A549 (cell line): ENCODE measurements around the gene PLEKHG4B. TPM values are rescaled to one million over a fixed set of nuclear protein-coding genes. Genes with fewer than 3 reads are reported as not detected.

ENCODE experiments used
- ATAC-seq, 2 experiments: fragments of 200-7000 bp in 1 of 2; fragments of >200 bp in 1 of 2; cut with Nextera tagmentation in 1 of 2; cut with Tn5 transposase in 1 of 2; 3 replicates each; pipeline versions ENCODE4 v1.8.0 to v1.9.1; 2018 to 2020; ENCODE audit warnings: mild to moderate bottlenecking in 1 of 2, moderate library complexity in 1 of 2
- CTCF ChIA-PET: fragments of 300-600 bp; sonication (Branson Sonifier 250); formaldehyde crosslinking; extraction: SDS; loops from one replicate; lab custom pipeline; 2021; ENCODE audit warnings: antibody characterized with exemption, inconsistent platforms; lab: Yijun Ruan, JAX
- POLR2A ChIA-PET: fragments of 350-600 bp; formaldehyde crosslinking; extraction: SDS; loops from one replicate; lab custom pipeline; 2021; ENCODE audit warnings: antibody characterized with exemption, inconsistent platforms; lab: Yijun Ruan, JAX
- DNase-seq, 2 experiments: peaks; one replicate each; pipeline versions ENCODE4 v3.0.0 to v3.0.0-alpha.2; 2011 to 2016; ENCODE audit warnings: low read depth in 1 of 2, low spot score in 1 of 2
- FAIRE-seq: peaks from 2 replicates; lab custom pipeline; 2011; peaks lifted over from hg19 to GRCh38; lab: Jason Lieb, UNC
- H3K27ac ChIP-seq, 2 experiments: fragments of >200 bp; sonication (Bioruptor Twin); formaldehyde crosslinking; 3 replicates each; pipeline ENCODE4 v1.5.1; 2016 to 2017
- H3K4me1 ChIP-seq: fragments of >200 bp; sonication (Bioruptor Twin); formaldehyde crosslinking; 3 replicates; pipeline ENCODE4 v1.6.1; 2016
- H3K4me2 ChIP-seq: fragments of >200 bp; sonication (Bioruptor Twin); formaldehyde crosslinking; 3 replicates; pipeline ENCODE4 v1.6.1; 2016
- H3K4me3 ChIP-seq: fragments of >200 bp; sonication (Bioruptor Twin); formaldehyde crosslinking; 3 replicates; pipeline ENCODE4 v1.5.1; 2016
- H3K9me3 ChIP-seq: fragments of >200 bp; sonication (Bioruptor Twin); formaldehyde crosslinking; 3 replicates; pipeline ENCODE4 v1.6.1; 2016
- ATOH8 ChIP-seq: fragments of 250-450 bp; sonication (Bioruptor Pico); IDR thresholded peaks from 2 replicates; pipeline ENCODE4 v1.5.0; 2020; ENCODE audit warnings: low read depth, mild to moderate bottlenecking, moderate library complexity
- BHLHE40 ChIP-seq: IDR thresholded peaks from 2 replicates; pipeline ENCODE4 v1.6.1; 2012; ENCODE audit warnings: low read depth, low read length, inconsistent platforms
- CHD2 ChIP-seq: fragments of 150-350 bp; IDR thresholded peaks from 2 replicates; pipeline ENCODE4 v1.6.1; 2014; ENCODE audit warnings: low read length; ENCODE audit not compliant: partially characterized antibody
- EP300 ChIP-seq, 2 experiments: fragments of >200 bp; sonication (Bioruptor Twin); formaldehyde crosslinking; IDR thresholded peaks; 2 replicates in 1 of 2; 3 replicates in 1 of 2; pipeline ENCODE4 v1.6.1; 2016 to 2017
- FOSB ChIP-seq: fragments of 250-450 bp; sonication (Bioruptor Pico); IDR thresholded peaks from 2 replicates; pipeline ENCODE4 v1.5.0; 2020; ENCODE audit warnings: mild to moderate bottlenecking, moderate library complexity
- FOSL2 ChIP-seq, 2 experiments: fragments of 450-650 bp in 1 of 2; fragments of >200 bp in 1 of 2; sonication (Bioruptor Twin) in 1 of 2; formaldehyde crosslinking; IDR thresholded peaks; 2 replicates each; pipeline versions ENCODE4 v1.5.0 to v1.6.1; 2016 to 2020; ENCODE audit warnings: mild to moderate bottlenecking in 1 of 2, moderate library complexity in 1 of 2
- FOXS1 ChIP-seq: fragments of 250-450 bp; sonication (Bioruptor Pico); IDR thresholded peaks from 2 replicates; pipeline ENCODE4 v1.5.0; 2020; ENCODE audit warnings: mild to moderate bottlenecking, moderate library complexity
- GATA3 ChIP-seq: IDR thresholded peaks from 2 replicates; pipeline ENCODE4 v1.6.1; 2012; ENCODE audit warnings: borderline replicate concordance
- HDAC2 ChIP-seq: fragments of 200-600 bp; sonication (generic); IDR thresholded peaks from 2 replicates; pipeline ENCODE4 v1.6.1; 2016
- HMGXB4 ChIP-seq: fragments of 250-450 bp; sonication (Bioruptor Pico); IDR thresholded peaks from 2 replicates; pipeline ENCODE4 v1.5.0; 2021; ENCODE audit warnings: mild to moderate bottlenecking, moderate library complexity, borderline replicate concordance
- KDM5A ChIP-seq: fragments of 200-600 bp; sonication (generic); IDR thresholded peaks from 2 replicates; pipeline ENCODE4 v1.6.1; 2016; ENCODE audit warnings: antibody characterized with exemption, mild to moderate bottlenecking
- MAFK ChIP-seq: fragments of 450-650 bp; IDR thresholded peaks from 2 replicates; pipeline ENCODE4 v1.6.1; 2014; ENCODE audit not compliant: partially characterized antibody
- NFE2L2 ChIP-seq: fragments of 150-350 bp; conservative IDR thresholded peaks from 2 replicates; pipeline ENCODE4 v1.6.1; 2014; ENCODE audit warnings: low read length
- NR3C1 ChIP-seq: fragments of >200 bp; sonication (Bioruptor Twin); formaldehyde crosslinking; IDR thresholded peaks from 3 replicates; pipeline ENCODE4 v1.6.1; 2017
- POLR2AphosphoS2 ChIP-seq: conservative IDR thresholded peaks from 2 replicates; pipeline ENCODE4 v1.6.1; 2012; ENCODE audit warnings: low read length, improper control_type of control experiment, inconsistent platforms
- RAD21 ChIP-seq, 2 experiments: fragments of >200 bp in 1 of 2; sonication (Bioruptor Twin) in 1 of 2; formaldehyde crosslinking in 1 of 2; IDR thresholded peaks in 1 of 2; conservative IDR thresholded peaks in 1 of 2; 2 replicates in 1 of 2; 3 replicates in 1 of 2; pipeline ENCODE4 v1.6.1; 2012 to 2018; ENCODE audit warnings: inconsistent platforms in 1 of 2
- REST ChIP-seq: fragments of 200-600 bp; sonication (generic); IDR thresholded peaks from 2 replicates; pipeline ENCODE4 v1.6.1; 2016; ENCODE audit warnings: antibody characterized with exemption, mild to moderate bottlenecking, moderate library complexity
- RNF2 ChIP-seq: fragments of 200-600 bp; sonication (generic); IDR thresholded peaks from 2 replicates; pipeline ENCODE4 v1.6.1; 2016; ENCODE audit warnings: low read depth, mild to moderate bottlenecking, antibody characterized with exemption, moderate library complexity, borderline replicate concordance
- SMC3 ChIP-seq: fragments of >200 bp; sonication (Bioruptor Twin); formaldehyde crosslinking; IDR thresholded peaks from 3 replicates; pipeline ENCODE4 v1.6.1; 2018; ENCODE audit warnings: inconsistent platforms
- ZC3H11A ChIP-seq: fragments of 450-650 bp; IDR thresholded peaks from 2 replicates; pipeline ENCODE4 v1.6.1; 2014; ENCODE audit warnings: antibody characterized with exemption, mild to moderate bottlenecking
- ZFP36 ChIP-seq: fragments of 450-650 bp; IDR thresholded peaks from 2 replicates; pipeline ENCODE4 v1.6.1; 2014; ENCODE audit warnings: borderline replicate concordance; ENCODE audit not compliant: partially characterized antibody
- ZSCAN20 ChIP-seq: fragments of 250-450 bp; sonication (Bioruptor Pico); IDR thresholded peaks from 2 replicates; pipeline ENCODE4 v1.8.0; 2022; ENCODE audit warnings: mild to moderate bottlenecking, moderate library complexity
- WGBS: methylation state at CpG from one replicate; pipeline ENCODE4 v1.1.6; 2017; ENCODE audit errors: missing lambda C conversion rate; 5-methylcytosine and 5-hydroxymethylcytosine counted together
- polyA plus RNA-seq, 4 experiments: library from polyadenylated mRNA; depleted of rRNA in 3 of 4; stranded (reverse); fragments of >200 nt; fragmentation: RNase III in 1 of 4; extraction: RNeasy Plus Mini Kit Qiagen cat#74134 plus additional on column Dnase treatment in 1 of 4; gene quantifications; 2 replicates in 3 of 4; 3 replicates in 1 of 4; pipeline ENCODE4 v1.2.3, GENCODE V29; 2011 to 2017

Gene PLEKHG4B
- polyA plus RNA-seq, 2 of the 4 experiments (the other 2 are of a cell fraction) = 0.57 to 0.59 TPM

- DNase-seq (no peak), ATAC-seq (no peak), FAIRE-seq (no peak)
- H3K9me3 ChIP-seq = no peaks in the 10 kb centered on the region
- H3K4me2 ChIP-seq = no peak overlapping the region
- CTCF ChIA-PET = interaction anchor here (1.1 kb wide), 1 partner anchor 11 kb away, joined by 4 read pairs; no protein-coding TSS in a partner anchor
- WGBS = 66% methylated on average over 2 of the region's 2 CpGs
- H3K4me1 ChIP-seq = peaks cover 19% of the 10 kb centered on the region; the same call in 2 of the 3 replicates
- TF ChIP-seq NFE2L2 (0 out of 2 replicates have a peak, but pooled peaks have one; percentile 18), REST (no peak), NR3C1 (no peak), MAFK (peak; percentile 33), HDAC2 (no peak), EP300 (IDR thresholded peaks at IDR 0.05) (no peak)
- POLR2A ChIA-PET = no interaction called here
- no peak overlapping the region for H3K27ac ChIP-seq
- H3K4me3 ChIP-seq = no peak overlapping the region
Observed at GRCh38 chr5:78805-79149, 13.2 kb upstream of the PLEKHG4B start.

GRCh38 chr5:79263-79662 lies 12.7 kb upstream of the PLEKHG4B start:
- TF ChIP-seq HMGXB4 (CRISPR knock-in tag) = no peak
- TF ChIP-seq CHD2 = no peak
- TF ChIP-seq FOSB (CRISPR knock-in tag) = no peak
- no peak for TF ChIP-seq KDM5A
- TF ChIP-seq ZC3H11A = no peak
- no peak for TF ChIP-seq SMC3
- TF ChIP-seq POLR2AphosphoS2 = no peak
- TF ChIP-seq BHLHE40 = no peak
- no peak for TF ChIP-seq ZFP36
- TF ChIP-seq ZSCAN20 (CRISPR knock-in tag) = no peak
- TF ChIP-seq RAD21 (conservative IDR thresholded peaks at IDR 0.05 in 1 of 2, IDR thresholded peaks at IDR 0.05 in 1 of 2) = no peak
- TF ChIP-seq FOXS1 (CRISPR knock-in tag) = no peak
- TF ChIP-seq RNF2 = no peak
- FAIRE-seq = no peak

GRCh38 chr5:79821-80220 lies 12.1 kb upstream of the PLEKHG4B start:
- FAIRE-seq (no peak), ATAC-seq (no peak), DNase-seq (no peak)
- H3K27ac ChIP-seq = no peak overlapping the region
- ChIA-PET CTCF (no interaction called here), POLR2A (no interaction called here)
- peaks cover 19% of the 10 kb centered on the region; the same call in 2 of the 3 replicates for H3K4me1 ChIP-seq
- H3K9me3 ChIP-seq = no peaks in the 10 kb centered on the region
- H3K4me3 ChIP-seq = no peak overlapping the region
- TF ChIP-seq FOSL2 (IDR thresholded peaks at IDR 0.05) (no peak), FOSL2 (CRISPR knock-in tag; IDR thresholded peaks at IDR 0.05) (no peak), ATOH8 (no peak), HMGXB4 (CRISPR knock-in tag) (no peak), GATA3 (no peak)
- no peak overlapping the region for H3K4me2 ChIP-seq
- 77% methylated on average over 5 of the region's 5 CpGs for WGBS

More at GRCh38 chr5:79263-79662, 12.7 kb upstream of the PLEKHG4B start:
- no peak for ATAC-seq
- CTCF ChIA-PET = interaction anchor here (1.1 kb wide), 1 partner anchor 10 kb away, joined by 4 read pairs; no protein-coding TSS in a partner anchor
- Histone ChIP-seq H3K4me2 (no peak overlapping the region), H3K4me1 (peaks cover 19% of the 10 kb centered on the region; the same call in 2 of the 3 replicates), H3K9me3 (no peaks in the 10 kb centered on the region), H3K27ac (no peak overlapping the region), H3K4me3 (no peak overlapping the region)
- WGBS = 62% methylated on average over 10 of the region's 10 CpGs
- DNase-seq = no peak
- POLR2A ChIA-PET = no interaction called here
